Mesendoderm (in vitro differentiated cells): ENCODE data around the gene CDC42EP1.
"Not testable (repeated sequence)": the region's sequence is repeated elsewhere in the genome, so short reads cannot be mapped to it uniquely, and the experiment has no call there.

Experiments used
- DNase-seq: peaks from one replicate; pipeline ENCODE4 v3.0.0; 2013
- H2AK5ac ChIP-seq: 2 replicates; pipeline ENCODE4 v1.6.1; 2013; ENCODE audit warnings: low read length, inconsistent platforms
- H2BK120ac ChIP-seq: 2 replicates; pipeline ENCODE4 v1.6.1; 2013; ENCODE audit warnings: low read depth, mild to moderate bottlenecking, low read length, moderate library complexity, mixed read lengths
- H2BK15ac ChIP-seq: replicated peaks from 2 replicates; pipeline ENCODE4 v1.6.1; 2013; ENCODE audit warnings: low read depth, mild to moderate bottlenecking, moderate library complexity
- H2BK5ac ChIP-seq: 2 replicates; pipeline ENCODE4 v1.6.1; 2013; ENCODE audit warnings: low read length, inconsistent platforms
- H3K18ac ChIP-seq: 2 replicates; pipeline ENCODE4 v1.6.1; 2013; ENCODE audit warnings: mild to moderate bottlenecking, low read length, mixed read lengths
- H3K23ac ChIP-seq: one replicate; pipeline ENCODE4 v1.6.1; 2013; ENCODE audit warnings: low read length
- H3K27ac ChIP-seq: 2 replicates; pipeline ENCODE4 v1.5.1; 2013; ENCODE audit warnings: low read depth, mild to moderate bottlenecking, inconsistent platforms, low read length, moderate library complexity
- H3K27me3 ChIP-seq: 2 replicates; pipeline ENCODE4 v1.6.1; 2013; ENCODE audit warnings: low read length, control low read depth, mild to moderate bottlenecking, inconsistent platforms; ENCODE audit not compliant: insufficient read depth, poor library complexity
- H3K36me3 ChIP-seq: 2 replicates; pipeline ENCODE4 v1.6.1; 2013; ENCODE audit warnings: low read length, inconsistent platforms; ENCODE audit not compliant: control insufficient read depth, insufficient read depth
- H3K4ac ChIP-seq: one replicate; pipeline ENCODE4 v1.6.1; 2013; ENCODE audit warnings: low read depth, mild to moderate bottlenecking, low read length, moderate library complexity
- H3K4me1 ChIP-seq: 2 replicates; pipeline ENCODE4 v1.6.1; 2013; ENCODE audit warnings: low read depth, low read length, inconsistent platforms; ENCODE audit not compliant: control insufficient read depth
- H3K4me2 ChIP-seq: 2 replicates; pipeline ENCODE4 v1.6.1; 2013; ENCODE audit warnings: low read length
- H3K4me3 ChIP-seq: 2 replicates; pipeline ENCODE4 v1.5.1; 2013; ENCODE audit warnings: mild to moderate bottlenecking, low read length
- H3K56ac ChIP-seq: one replicate; pipeline ENCODE4 v1.6.1; 2013; ENCODE audit warnings: low read length
- H3K79me1 ChIP-seq: 2 replicates; pipeline ENCODE4 v1.6.1; 2013; ENCODE audit warnings: low read length, inconsistent platforms
- H3K79me2 ChIP-seq: 2 replicates; pipeline ENCODE4 v1.6.1; 2013; ENCODE audit warnings: mild to moderate bottlenecking, low read length; ENCODE audit not compliant: control insufficient read depth, insufficient read depth
- H3K9ac ChIP-seq: 2 replicates; pipeline ENCODE4 v1.6.1; 2013; ENCODE audit warnings: low read length, inconsistent platforms
- H4K5ac ChIP-seq: one replicate; pipeline ENCODE4 v1.6.1; 2013; ENCODE audit warnings: low read length
- H4K8ac ChIP-seq: one replicate; pipeline ENCODE4 v1.6.1; 2013; ENCODE audit warnings: low read depth, mild to moderate bottlenecking, control low read depth, low read length, moderate library complexity
- WGBS: extraction: QIAGEN DNeasy Blood & Tissue Kit; methylation state at CpG from one replicate; pipeline ENCODE4 v1.1.7; 2013; ENCODE audit warnings: low lambda C conversion rate, missing lambda C conversion rate; ENCODE audit not compliant: insufficient coverage; ENCODE audit errors: extremely low coverage; 5-methylcytosine and 5-hydroxymethylcytosine counted together

The CDC42EP1 gene

DNA sequence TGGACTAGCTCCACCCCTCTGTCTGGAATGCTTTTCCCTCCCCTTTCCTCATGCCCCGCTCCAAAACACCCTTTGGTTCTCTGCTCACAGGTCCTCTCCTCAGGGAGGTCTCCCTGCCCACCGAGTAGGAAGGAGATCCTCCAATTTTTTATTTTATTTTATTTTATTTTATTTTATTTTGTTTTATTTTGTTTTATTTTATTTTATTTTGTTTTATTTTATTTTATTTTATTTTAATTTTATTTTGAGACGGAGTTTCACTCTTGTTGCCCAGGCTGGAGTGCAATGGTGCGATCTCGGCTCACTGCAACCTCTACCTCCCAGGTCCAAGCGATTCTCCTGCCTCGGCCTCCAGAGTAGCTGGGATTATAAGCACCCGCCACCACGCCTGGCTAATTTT lies 32.3 kb upstream of the CDC42EP1 start:
- H3K9ac ChIP-seq, H3K27ac ChIP-seq, H3K18ac ChIP-seq, H3K79me1 ChIP-seq, H3K4me2 ChIP-seq, H3K4me1 ChIP-seq, H3K79me2 ChIP-seq, H2BK120ac ChIP-seq, H2AK5ac ChIP-seq, H3K27me3 ChIP-seq, H4K5ac ChIP-seq, H3K4ac ChIP-seq, H3K4me3 ChIP-seq, H3K23ac ChIP-seq, DNase-seq, H2BK5ac ChIP-seq, H3K36me3 ChIP-seq, H2BK15ac ChIP-seq, H3K56ac ChIP-seq, H4K8ac ChIP-seq: not testable (repeated sequence)
- no CpG with 5 or more reads among the region's 9 CpGs for WGBS

DNA sequence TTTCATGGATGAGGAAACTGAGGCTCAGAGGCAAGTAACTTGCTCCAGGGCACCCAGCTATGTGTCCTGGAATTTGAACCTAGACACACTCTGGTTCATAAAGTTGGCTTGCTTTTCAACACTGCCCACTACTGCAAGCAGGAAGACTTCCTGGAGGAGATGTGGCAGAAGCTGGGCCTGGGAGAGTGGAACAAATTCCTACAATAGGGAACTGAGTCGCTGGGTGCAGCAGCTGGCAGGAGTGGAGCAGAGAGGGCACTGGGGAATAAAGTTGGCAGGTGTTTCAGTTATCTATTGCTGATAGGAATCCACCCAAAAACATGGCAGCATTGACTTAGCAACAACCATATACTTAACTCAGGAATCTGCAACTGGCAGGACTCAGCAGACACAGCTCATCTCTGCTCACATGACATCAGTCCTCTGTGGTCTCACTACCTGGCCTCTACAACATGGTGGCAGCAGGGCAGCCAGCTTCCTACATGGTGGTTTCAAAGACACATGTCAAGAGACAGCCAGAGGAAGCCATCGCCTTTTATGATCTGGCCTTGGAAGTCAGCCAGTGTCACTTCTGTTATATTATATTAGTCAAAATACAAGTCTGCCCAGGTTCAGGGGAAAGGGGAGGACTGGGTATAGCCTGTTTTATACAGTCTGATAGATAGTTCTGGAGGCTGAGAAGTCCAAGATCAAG lies 30.5 kb upstream of the CDC42EP1 start:
- H3K18ac ChIP-seq: no peak overlapping the region
- H2AK5ac ChIP-seq: no peak overlapping the region
- no CpG with 5 or more reads among the region's 2 CpGs for WGBS
- H2BK15ac ChIP-seq: no peak overlapping the region
- H3K27ac ChIP-seq: no peak overlapping the region
- H4K5ac ChIP-seq: no peak overlapping the region
- H3K79me2 ChIP-seq: no peaks in the 10 kb centered on the region
- no peaks in the 10 kb centered on the region for H3K79me1 ChIP-seq
- no peak overlapping the region for H4K8ac ChIP-seq
- H3K4me1 ChIP-seq: no peaks in the 10 kb centered on the region
- H3K36me3 ChIP-seq: no peaks in the 10 kb centered on the region
- H3K9ac ChIP-seq: no peak overlapping the region
- no peak overlapping the region for H3K23ac ChIP-seq
- H3K4me2 ChIP-seq: no peak overlapping the region
- H3K4ac ChIP-seq: no peak overlapping the region
- no peak overlapping the region for H2BK120ac ChIP-seq
- H2BK5ac ChIP-seq: no peak overlapping the region
- DNase-seq: no peak
- H3K56ac ChIP-seq: no peak overlapping the region
- no peak overlapping the region for H3K4me3 ChIP-seq
- no peaks in the 10 kb centered on the region for H3K27me3 ChIP-seq

GRCh38 chr22:37533995-37534394 lies 26.3 kb upstream of the CDC42EP1 start:
- H3K4ac ChIP-seq: no peak overlapping the region
- no peaks in the 10 kb centered on the region for H3K79me2 ChIP-seq
- H2BK120ac ChIP-seq: no peak overlapping the region
- H2BK15ac ChIP-seq: no peak overlapping the region
- H3K18ac ChIP-seq: no peak overlapping the region
- H3K23ac ChIP-seq: no peak overlapping the region
- H3K79me1 ChIP-seq: no peaks in the 10 kb centered on the region
- no peak overlapping the region for H3K27ac ChIP-seq
- H3K4me3 ChIP-seq: no peak overlapping the region
- no peak for DNase-seq
- no peaks in the 10 kb centered on the region for H3K4me1 ChIP-seq
- H4K5ac ChIP-seq: no peak overlapping the region
- no peak overlapping the region for H2BK5ac ChIP-seq
- no peak overlapping the region for H2AK5ac ChIP-seq
- no peak overlapping the region for H3K9ac ChIP-seq
- H3K4me2 ChIP-seq: no peak overlapping the region
- H3K36me3 ChIP-seq: no peaks in the 10 kb centered on the region
- no peak overlapping the region for H4K8ac ChIP-seq
- no peak overlapping the region for H3K56ac ChIP-seq
- no CpG with 5 or more reads among the region's 9 CpGs for WGBS
- no peaks in the 10 kb centered on the region for H3K27me3 ChIP-seq

DNA sequence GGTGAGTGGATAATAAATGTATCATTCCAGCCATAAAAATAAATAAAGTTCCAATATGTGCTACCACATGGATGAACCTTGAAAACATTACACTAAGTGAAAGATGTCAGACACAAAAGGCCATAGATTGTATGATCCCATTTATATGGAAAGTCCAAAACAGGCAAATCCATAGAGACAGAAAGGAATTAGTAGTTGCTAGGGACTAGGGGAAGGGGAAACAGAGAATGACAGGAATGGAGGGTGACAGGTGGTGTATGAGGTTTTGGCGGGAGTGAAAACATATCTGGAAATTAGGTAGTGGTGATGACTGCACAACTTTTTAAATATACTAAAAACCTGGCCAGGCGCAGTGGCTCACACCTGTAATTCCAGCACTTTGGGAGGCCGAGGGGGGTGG lies 25.8 kb upstream of the CDC42EP1 start:
- Histone ChIP-seq H4K5ac (no peak overlapping the region), H3K56ac (no peak overlapping the region)
- no CpG with 5 or more reads among the region's 3 CpGs for WGBS

GRCh38 chr22:37535159-37535558 lies 25.1 kb upstream of the CDC42EP1 start:
- Histone ChIP-seq H3K4me1 (no peaks in the 10 kb centered on the region), H3K27ac (no peak overlapping the region), H4K5ac (no peak overlapping the region), H3K27me3 (no peaks in the 10 kb centered on the region), H2BK5ac (no peak overlapping the region), H2BK15ac (no peak overlapping the region), H3K79me2 (no peaks in the 10 kb centered on the region), H2AK5ac (no peak overlapping the region), H3K23ac (no peak overlapping the region), H2BK120ac (no peak overlapping the region), H3K18ac (no peak overlapping the region), H3K56ac (no peak overlapping the region), H3K4me3 (no peak overlapping the region), H3K9ac (no peak overlapping the region), H3K4me2 (no peak overlapping the region), H4K8ac (no peak overlapping the region), H3K79me1 (no peaks in the 10 kb centered on the region), H3K36me3 (no peaks in the 10 kb centered on the region), H3K4ac (no peak overlapping the region)
- WGBS: no CpG with 5 or more reads among the region's 6 CpGs
- no peak for DNase-seq

More for the DNA sequence above, 25.8 kb upstream of the CDC42EP1 start:
- Histone ChIP-seq H3K79me2 (no peaks in the 10 kb centered on the region), H3K4me2 (no peak overlapping the region), H3K27me3 (no peaks in the 10 kb centered on the region), H3K4ac (no peak overlapping the region), H3K9ac (no peak overlapping the region), H3K18ac (no peak overlapping the region), H2BK5ac (no peak overlapping the region), H3K4me3 (no peak overlapping the region), H2BK120ac (no peak overlapping the region), H2AK5ac (no peak overlapping the region), H3K36me3 (no peaks in the 10 kb centered on the region), H3K27ac (no peak overlapping the region), H4K8ac (no peak overlapping the region), H2BK15ac (no peak overlapping the region), H3K23ac (no peak overlapping the region), H3K79me1 (no peaks in the 10 kb centered on the region), H3K4me1 (no peaks in the 10 kb centered on the region)
- DNase-seq: no peak
